Tibial nerve (tissue), 3 donors: Measurements from ENCODE around the gene HMX1.

Source experiments
- POLR2A ChIP-seq, 2 donors: fragments of 450-650 bp; IDR thresholded peaks; one replicate each; pipeline ENCODE4 v1.6.1; 2017; ENCODE audit warnings: antibody characterized with exemption in 2 of 2, mild to moderate bottlenecking in 2 of 2, moderate library complexity in 2 of 2
- TF ChIP-seq, protein P1 (sequence below), 5 experiments: fragments of 200-600 bp in 3 of 5; fragments of 450-650 bp in 2 of 5; sonication (generic) in 3 of 5; IDR thresholded peaks; one replicate each; pipeline ENCODE4 v1.5.1; 2016 to 2019; ENCODE audit warnings: antibody characterized with exemption in 5 of 5, mild to moderate bottlenecking in 3 of 5, moderate library complexity in 2 of 5

GRCh38 chr4:8841678-8842268 lies 29.9 kb downstream of the HMX1 start:
- TF ChIP-seq, protein P1, sequence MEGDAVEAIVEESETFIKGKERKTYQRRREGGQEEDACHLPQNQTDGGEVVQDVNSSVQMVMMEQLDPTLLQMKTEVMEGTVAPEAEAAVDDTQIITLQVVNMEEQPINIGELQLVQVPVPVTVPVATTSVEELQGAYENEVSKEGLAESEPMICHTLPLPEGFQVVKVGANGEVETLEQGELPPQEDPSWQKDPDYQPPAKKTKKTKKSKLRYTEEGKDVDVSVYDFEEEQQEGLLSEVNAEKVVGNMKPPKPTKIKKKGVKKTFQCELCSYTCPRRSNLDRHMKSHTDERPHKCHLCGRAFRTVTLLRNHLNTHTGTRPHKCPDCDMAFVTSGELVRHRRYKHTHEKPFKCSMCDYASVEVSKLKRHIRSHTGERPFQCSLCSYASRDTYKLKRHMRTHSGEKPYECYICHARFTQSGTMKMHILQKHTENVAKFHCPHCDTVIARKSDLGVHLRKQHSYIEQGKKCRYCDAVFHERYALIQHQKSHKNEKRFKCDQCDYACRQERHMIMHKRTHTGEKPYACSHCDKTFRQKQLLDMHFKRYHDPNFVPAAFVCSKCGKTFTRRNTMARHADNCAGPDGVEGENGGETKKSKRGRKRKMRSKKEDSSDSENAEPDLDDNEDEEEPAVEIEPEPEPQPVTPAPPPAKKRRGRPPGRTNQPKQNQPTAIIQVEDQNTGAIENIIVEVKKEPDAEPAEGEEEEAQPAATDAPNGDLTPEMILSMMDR (IDR thresholded peaks at IDR 0.05) = no peak
- no peak for TF ChIP-seq POLR2A (IDR thresholded peaks at IDR 0.05)
